ENCODE measurements around the gene COL27A1. TPM values are rescaled to one million over a fixed set of nuclear protein-coding genes. Genes with fewer than 3 reads are reported as not detected.

COL27A1 gene
- total and polyA plus RNA-seq, 2 donors (not counting 1 experiment from before 2014, with no cell fraction given) = 0.16 to 0.27 TPM

GRCh38 chr9:114299286-114300152 is 144.2 kb downstream of the COL27A1 start:
- H3K27me3 ChIP-seq (replicated peaks in 1 of 4; ENCODE audit: control extremely low read depth in 1 of 4, control insufficient read depth in 3 of 4, insufficient read depth in 4 of 4, low read length in 3 of 4) = peaks cover 0 to 2% (median 0%) of the 10 kb centered on the region in 4 experiments
- H3K79me2 ChIP-seq (ENCODE audit: control insufficient read depth, insufficient read depth, low read length) = no peaks in the 10 kb centered on the region
- no peak overlapping the region for H3K4me2 ChIP-seq (replicated peaks; ENCODE audit: low read depth, low read length, poor library complexity, severe bottlenecking)
- H3K4me1 Mint-ChIP-seq = no peaks in the 10 kb centered on the region
- POLR2A ChIA-PET = no interaction called here
- no peak for TF ChIP-seq EZH2 (IDR thresholded peaks at IDR 0.05; ENCODE audit: borderline replicate concordance, insufficient read depth, low read depth, low read length, poor library complexity, severe bottlenecking)
- TF ChIP-seq CTCF (IDR thresholded peaks at IDR 0.05) = no peak
- intact Hi-C loops (cut with micrococcal nuclease) = no loop called here
- H3K9me3 ChIP-seq (ENCODE audit: control extremely low read depth in 1 of 3, control insufficient read depth in 2 of 3, insufficient read depth in 1 of 3, low read length in 2 of 3) = peaks cover 5 to 16% (median 5%) of the 10 kb centered on the region in 3 donors
- H3K36me3 ChIP-seq (replicated peaks in 1 of 2; ENCODE audit: control extremely low read depth in 1 of 2, control insufficient read depth in 1 of 2, extremely low read depth in 1 of 2, insufficient read depth in 2 of 2, low read length in 1 of 2) = no peaks in the 10 kb centered on the region
- H3K27ac Mint-ChIP-seq = no peak overlapping the region
- no peaks in the 10 kb centered on the region for H3K4me1 ChIP-seq (ENCODE audit: control insufficient read depth in 2 of 2, insufficient read depth in 2 of 2, low read length in 2 of 2)
- no peak overlapping the region for H3K4me3 ChIP-seq (ENCODE audit: control extremely low read depth in 1 of 5, extremely low read depth in 1 of 5, insufficient read depth in 1 of 5, low read depth in 2 of 5, low read length in 4 of 5)
- DNase-seq (no peak), ATAC-seq (ENCODE audit: low read depth) (no peak)
- peaks cover 6% of the 10 kb centered on the region for H3K9me3 Mint-ChIP-seq (ENCODE audit: insufficient read depth)
- no peak overlapping the region for H3K9ac ChIP-seq (ENCODE audit: low read length)
- H2AFZ ChIP-seq (ENCODE audit: insufficient read depth, low read depth, low read length, poor library complexity, severe bottlenecking) = no peak overlapping the region
- CTCF ChIA-PET = interaction anchor here (1.2 to 1.7 kb wide), 2 partner anchors 9 to 192 kb away, joined by 4 to 7 read pairs; no protein-coding TSS in a partner anchor
- peaks cover 4% of the 10 kb centered on the region for H3K27me3 Mint-ChIP-seq
- H4K20me1 ChIP-seq (ENCODE audit: control insufficient read depth, insufficient read depth, low read length, poor library complexity, severe bottlenecking) = no peaks in the 10 kb centered on the region
- 94% methylated on average over 14 of the region's 15 CpGs for WGBS (ENCODE audit: insufficient coverage)
- H3K4me3 Mint-ChIP-seq = no peak overlapping the region
- H3K27ac ChIP-seq (ENCODE audit: low read length in 2 of 2) = no peak overlapping the region
